NB4 (cell line): ENCODE results near the gene EBF3.

Experiments used
- DNase-seq: peaks from one replicate; pipeline ENCODE4 v3.0.0; 2010; ENCODE audit warnings: low read depth
- H3K4me3 ChIP-seq: one replicate; pipeline ENCODE4 v1.5.1; 2011; ENCODE audit warnings: mild to moderate bottlenecking, low read depth, low read length, moderate library complexity
- MAX ChIP-seq: IDR thresholded peaks from 2 replicates; pipeline ENCODE4 v1.6.1; 2011; ENCODE audit warnings: low read depth, low read length
- MYC ChIP-seq: IDR thresholded peaks from 2 replicates; pipeline ENCODE4 v1.6.1; 2011; ENCODE audit warnings: low read depth, low read length
- POLR2A ChIP-seq: IDR thresholded peaks from 2 replicates; pipeline ENCODE4 v1.6.1; 2011; ENCODE audit warnings: mild to moderate bottlenecking; ENCODE audit not compliant: insufficient read length; ENCODE audit errors: extremely low read depth
- TF ChIP-seq, protein P1 (sequence below): IDR thresholded peaks from one replicate; pipeline ENCODE4 v1.5.1; 2012; ENCODE audit warnings: low read depth, low read length

Gene EBF3

GRCh38 chr10:129833468-129833950, 130.6 kb downstream of the EBF3 start:
- DNase-seq = no peak
- no peak overlapping the region for H3K4me3 ChIP-seq
- TF ChIP-seq MYC (no peak), POLR2A (no peak), MAX (no peak)
- TF ChIP-seq, protein P1, sequence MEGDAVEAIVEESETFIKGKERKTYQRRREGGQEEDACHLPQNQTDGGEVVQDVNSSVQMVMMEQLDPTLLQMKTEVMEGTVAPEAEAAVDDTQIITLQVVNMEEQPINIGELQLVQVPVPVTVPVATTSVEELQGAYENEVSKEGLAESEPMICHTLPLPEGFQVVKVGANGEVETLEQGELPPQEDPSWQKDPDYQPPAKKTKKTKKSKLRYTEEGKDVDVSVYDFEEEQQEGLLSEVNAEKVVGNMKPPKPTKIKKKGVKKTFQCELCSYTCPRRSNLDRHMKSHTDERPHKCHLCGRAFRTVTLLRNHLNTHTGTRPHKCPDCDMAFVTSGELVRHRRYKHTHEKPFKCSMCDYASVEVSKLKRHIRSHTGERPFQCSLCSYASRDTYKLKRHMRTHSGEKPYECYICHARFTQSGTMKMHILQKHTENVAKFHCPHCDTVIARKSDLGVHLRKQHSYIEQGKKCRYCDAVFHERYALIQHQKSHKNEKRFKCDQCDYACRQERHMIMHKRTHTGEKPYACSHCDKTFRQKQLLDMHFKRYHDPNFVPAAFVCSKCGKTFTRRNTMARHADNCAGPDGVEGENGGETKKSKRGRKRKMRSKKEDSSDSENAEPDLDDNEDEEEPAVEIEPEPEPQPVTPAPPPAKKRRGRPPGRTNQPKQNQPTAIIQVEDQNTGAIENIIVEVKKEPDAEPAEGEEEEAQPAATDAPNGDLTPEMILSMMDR = no peak

DNA sequence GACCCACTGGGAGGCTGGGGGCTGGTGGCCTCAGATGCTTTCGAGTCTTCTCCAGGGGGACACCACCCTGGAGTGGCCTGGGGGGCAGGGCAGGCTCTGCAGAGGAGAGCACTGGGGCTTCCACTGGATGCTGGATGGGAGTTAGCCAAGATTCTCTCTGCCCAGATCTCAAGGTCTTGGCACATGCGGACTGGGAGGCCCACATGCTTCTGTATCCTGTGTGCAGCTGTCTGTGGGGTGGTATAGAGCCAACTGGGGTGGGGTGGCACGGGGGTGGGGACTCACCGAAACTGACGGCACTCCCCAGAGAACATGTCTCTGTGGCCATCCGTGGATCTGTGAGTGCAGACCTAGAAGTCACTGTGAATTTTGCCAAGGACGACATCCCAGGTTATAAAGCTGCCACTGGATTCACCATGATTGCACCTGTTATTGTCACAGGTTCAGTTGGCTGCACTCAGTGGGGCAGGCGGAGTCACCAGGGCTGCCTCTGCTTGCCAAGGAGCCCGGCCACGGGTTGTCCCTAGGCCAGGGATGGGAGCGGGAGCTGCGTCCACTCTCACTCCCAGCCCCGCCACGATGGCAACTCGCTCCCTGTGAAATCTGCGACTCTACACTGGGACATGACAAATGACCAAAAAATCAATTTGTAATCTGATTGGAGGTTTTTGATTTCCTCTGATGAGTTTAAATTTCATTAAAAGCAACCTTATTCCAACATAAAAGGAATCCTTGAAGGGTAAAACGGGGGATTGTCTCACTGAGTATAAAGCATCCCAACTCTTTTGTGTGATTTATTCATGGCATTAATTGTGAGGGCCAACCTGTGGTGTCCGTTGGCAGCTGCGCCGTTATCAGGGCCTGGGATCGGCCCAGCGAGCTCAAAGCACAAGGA, 131.3 kb downstream of the EBF3 start:
- DNase-seq = no peak
- TF ChIP-seq POLR2A = no peak
- TF ChIP-seq, protein P1 = no peak
- no peak for TF ChIP-seq MAX
- TF ChIP-seq MYC = no peak
- no peak overlapping the region for H3K4me3 ChIP-seq

GRCh38 chr10:129831150-129831549, 132.9 kb downstream of the EBF3 start:
- TF ChIP-seq POLR2A (no peak), MAX (no peak), MYC (no peak)
- TF ChIP-seq, protein P1 = no peak
- no peak overlapping the region for H3K4me3 ChIP-seq
- DNase-seq = no peak

GRCh38 chr10:129825826-129826225, 138.2 kb downstream of the EBF3 start:
- TF ChIP-seq, protein P1 = no peak
- TF ChIP-seq MAX (no peak), MYC (no peak), POLR2A (no peak)
- H3K4me3 ChIP-seq = no peak overlapping the region
- DNase-seq = no peak

GRCh38 chr10:129825221-129825620, 138.9 kb downstream of the EBF3 start:
- DNase-seq = no peak
- no peak overlapping the region for H3K4me3 ChIP-seq
- TF ChIP-seq, protein P1 = no peak
- TF ChIP-seq POLR2A (no peak), MYC (no peak), MAX (no peak)
